ENCODE data around the gene RGS3.

Gene RGS3

DNA sequence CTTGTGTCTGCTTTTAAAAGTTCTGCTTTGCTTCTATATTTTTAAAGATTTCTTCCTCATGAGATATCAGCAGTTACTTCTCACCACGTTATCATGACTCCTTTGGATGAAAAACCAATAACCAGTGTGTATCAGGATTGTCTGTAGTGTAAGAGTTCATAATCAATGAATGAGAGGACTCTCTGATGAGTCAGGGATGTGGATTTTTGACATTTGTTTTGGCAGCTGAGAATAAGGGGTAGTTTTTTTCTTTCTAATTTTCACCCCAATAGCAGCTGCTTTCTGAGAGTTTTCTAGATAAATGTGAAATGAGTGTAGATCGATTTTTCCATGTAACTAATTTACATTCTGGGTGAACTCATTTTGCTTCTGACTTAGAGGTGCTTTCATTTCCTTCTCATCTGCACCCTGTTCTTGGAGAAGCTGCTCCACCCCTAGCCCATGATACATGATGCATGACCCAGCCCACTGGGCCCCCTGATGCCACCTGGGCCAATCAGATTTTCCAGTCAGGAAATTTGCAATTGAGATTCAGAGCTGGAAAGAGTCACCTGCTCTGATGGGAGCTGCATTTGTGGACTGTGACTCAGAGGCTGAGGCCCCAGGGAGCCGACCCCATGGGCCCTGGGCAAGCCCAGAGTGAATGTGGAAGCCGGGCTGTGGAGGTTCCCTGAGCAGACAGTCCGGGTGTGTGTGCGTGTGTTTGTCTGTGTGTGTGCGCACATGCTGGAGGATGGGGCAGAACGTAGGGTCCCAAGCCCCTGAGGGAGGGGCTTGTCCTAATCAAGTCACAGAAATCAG is 159.3 kb downstream of the RGS3 start:
- Histone ChIP-seq H3K23ac (ENCODE audit: low read depth, low read length, poor library complexity) (no peak overlapping the region), H2BK12ac (ENCODE audit: low read length) (peak overlapping the region; percentile 27), H3K14ac (ENCODE audit: low read length) (no peak overlapping the region), H3K4me1 (ENCODE audit: control insufficient read depth in 2 of 2, insufficient read depth in 1 of 2, low read depth in 1 of 2, low read length in 2 of 2) (peaks cover 28 to 29% of the 10 kb centered on the region in 2 donors), H3K4me2 (ENCODE audit: insufficient read depth, low read length, poor library complexity, severe bottlenecking) (no peak overlapping the region), H3K27me3 (ENCODE audit: control insufficient read depth in 3 of 3, insufficient read depth in 3 of 3, low read depth in 1 of 3, low read length in 3 of 3) (no peaks in the 10 kb centered on the region), H3K4me3 (ENCODE audit: low read length in 2 of 2) (no peak overlapping the region), H3K27ac (replicated peaks; ENCODE audit: low read length) (no peak overlapping the region), H3K36me3 (replicated peaks in 1 of 2; ENCODE audit: control insufficient read depth in 2 of 2, insufficient read depth in 2 of 2, low read length in 2 of 2) (no peaks in the 10 kb centered on the region), H2AK5ac (ENCODE audit: low read depth, low read length) (no peak overlapping the region), H3K9me3 (replicated peaks in 1 of 2; ENCODE audit: control insufficient read depth in 2 of 2, insufficient read depth in 1 of 2, low read depth in 1 of 2, low read length in 2 of 2) (no peaks in the 10 kb centered on the region), H3K4ac (ENCODE audit: low read length) (no peak overlapping the region), H3K9ac (ENCODE audit: low read depth, low read length, poor library complexity) (no peak overlapping the region), H4K91ac (ENCODE audit: low read depth, low read length, poor library complexity) (no peak overlapping the region), H2AFZ (ENCODE audit: low read length) (peak overlapping the region; percentile 85), H2BK120ac (ENCODE audit: low read depth, low read length) (no peak overlapping the region), H2BK15ac (ENCODE audit: low read length) (no peak overlapping the region), H3K79me1 (ENCODE audit: low read depth, low read length) (no peaks in the 10 kb centered on the region), H2BK5ac (ENCODE audit: low read length) (no peak overlapping the region), H3K18ac (ENCODE audit: low read length) (peak overlapping the region; percentile 38), H4K8ac (ENCODE audit: low read depth, low read length) (no peak overlapping the region)
- no peak for DNase-seq (ENCODE audit: low spot score)
- WGBS, 2 donors (ENCODE audit: extremely low coverage in 2 of 2, insufficient read length in 2 of 2, insufficient replicate concordance in 1 of 2) = no CpG with 5 or more reads among the region's 8 CpGs

DNA sequence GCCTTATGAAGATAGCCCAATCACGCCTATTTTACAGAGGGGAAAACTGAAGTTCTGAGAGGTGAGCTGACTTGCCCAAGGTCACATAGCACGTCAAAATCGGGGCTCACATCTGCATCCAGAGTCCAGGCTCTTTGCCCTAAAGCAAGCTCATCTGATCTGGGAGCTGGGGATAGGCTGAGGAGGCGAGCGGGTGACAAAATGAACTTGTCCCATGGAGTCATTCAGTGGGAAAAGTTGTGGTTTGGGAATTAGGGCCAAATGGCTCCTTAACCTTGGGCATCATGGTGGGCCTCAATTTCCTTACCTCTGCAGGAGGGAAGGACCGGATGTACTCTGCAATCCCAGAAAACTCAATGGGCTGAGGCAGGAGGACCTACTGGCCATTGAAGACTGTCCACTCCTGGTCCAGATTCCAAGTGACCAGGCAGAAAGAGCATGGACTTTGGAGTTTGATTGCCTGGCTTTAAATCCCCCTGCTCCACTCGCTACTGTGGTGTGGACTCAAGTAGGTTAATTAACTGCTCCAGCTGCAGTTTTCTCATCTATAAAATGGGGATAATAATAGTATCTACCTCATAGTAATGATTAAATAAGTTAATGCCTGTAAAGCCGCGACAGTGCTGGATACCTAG is 160.4 kb downstream of the RGS3 start:
- Histone ChIP-seq H3K36me3 (replicated peaks in 1 of 2; ENCODE audit: control insufficient read depth in 2 of 2, insufficient read depth in 2 of 2, low read length in 2 of 2) (no peaks in the 10 kb centered on the region), H3K79me1 (ENCODE audit: low read depth, low read length) (no peaks in the 10 kb centered on the region), H4K8ac (ENCODE audit: low read depth, low read length) (no peak overlapping the region), H2AK5ac (ENCODE audit: low read depth, low read length) (no peak overlapping the region), H3K9ac (ENCODE audit: low read depth, low read length, poor library complexity) (no peak overlapping the region), H3K9me3 (replicated peaks in 1 of 2; ENCODE audit: control insufficient read depth in 2 of 2, insufficient read depth in 1 of 2, low read depth in 1 of 2, low read length in 2 of 2) (no peaks in the 10 kb centered on the region), H3K27ac (replicated peaks; ENCODE audit: low read length) (no peak overlapping the region), H3K4me2 (ENCODE audit: insufficient read depth, low read length, poor library complexity, severe bottlenecking) (no peak overlapping the region), H2BK120ac (ENCODE audit: low read depth, low read length) (no peak overlapping the region), H2BK12ac (ENCODE audit: low read length) (no peak overlapping the region), H2BK15ac (ENCODE audit: low read length) (no peak overlapping the region), H3K18ac (ENCODE audit: low read length) (no peak overlapping the region), H3K23ac (ENCODE audit: low read depth, low read length, poor library complexity) (no peak overlapping the region), H2BK5ac (ENCODE audit: low read length) (no peak overlapping the region), H3K4me3 (ENCODE audit: low read length in 2 of 2) (no peak overlapping the region), H4K91ac (ENCODE audit: low read depth, low read length, poor library complexity) (no peak overlapping the region), H3K4me1 (ENCODE audit: control insufficient read depth in 2 of 2, insufficient read depth in 1 of 2, low read depth in 1 of 2, low read length in 2 of 2) (peaks cover 28 to 30% of the 10 kb centered on the region in 2 donors), H3K14ac (ENCODE audit: low read length) (no peak overlapping the region), H3K27me3 (ENCODE audit: control insufficient read depth in 3 of 3, insufficient read depth in 3 of 3, low read depth in 1 of 3, low read length in 3 of 3) (no peaks in the 10 kb centered on the region), H3K4ac (ENCODE audit: low read length) (no peak overlapping the region), H2AFZ (ENCODE audit: low read length) (no peak overlapping the region)
- no CpG with 5 or more reads among the region's 9 CpGs for WGBS, 2 donors (ENCODE audit: extremely low coverage in 2 of 2, insufficient read length in 2 of 2, insufficient replicate concordance in 1 of 2)
- no peak for DNase-seq (ENCODE audit: low spot score)

DNA sequence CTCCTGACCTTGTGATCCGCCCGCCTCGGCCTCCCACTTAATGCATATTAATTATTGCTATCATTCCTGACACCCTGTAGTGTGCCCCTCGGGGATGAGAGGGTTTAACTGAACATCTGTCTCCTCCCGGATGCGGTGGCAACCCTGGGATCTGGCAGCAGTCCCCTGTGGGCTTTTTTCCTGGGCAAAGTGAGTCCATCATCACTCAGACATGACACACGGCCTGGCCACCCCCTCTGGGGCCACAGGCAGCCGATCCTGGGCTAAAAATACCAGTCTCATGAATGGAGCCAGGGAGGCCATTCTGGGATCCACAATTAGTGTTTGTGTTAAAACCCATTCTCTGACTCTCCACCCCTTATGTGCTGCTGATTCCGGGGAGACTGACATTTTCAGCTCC is 161.2 kb downstream of the RGS3 start:
- Histone ChIP-seq H3K4me2 (ENCODE audit: insufficient read depth, low read length, poor library complexity, severe bottlenecking) (no peak overlapping the region), H2BK15ac (ENCODE audit: low read length) (no peak overlapping the region), H3K36me3 (replicated peaks in 1 of 2; ENCODE audit: control insufficient read depth in 2 of 2, insufficient read depth in 2 of 2, low read length in 2 of 2) (no peaks in the 10 kb centered on the region), H3K9me3 (replicated peaks in 1 of 2; ENCODE audit: control insufficient read depth in 2 of 2, insufficient read depth in 1 of 2, low read depth in 1 of 2, low read length in 2 of 2) (no peaks in the 10 kb centered on the region), H3K9ac (ENCODE audit: low read depth, low read length, poor library complexity) (no peak overlapping the region), H2AK5ac (ENCODE audit: low read depth, low read length) (no peak overlapping the region), H3K4me3 (ENCODE audit: low read length in 2 of 2) (no peak overlapping the region), H2BK5ac (ENCODE audit: low read length) (no peak overlapping the region), H3K27ac (replicated peaks; ENCODE audit: low read length) (no peak overlapping the region), H3K18ac (ENCODE audit: low read length) (no peak overlapping the region), H3K23ac (ENCODE audit: low read depth, low read length, poor library complexity) (no peak overlapping the region), H4K91ac (ENCODE audit: low read depth, low read length, poor library complexity) (no peak overlapping the region), H3K27me3 (ENCODE audit: control insufficient read depth in 3 of 3, insufficient read depth in 3 of 3, low read depth in 1 of 3, low read length in 3 of 3) (no peaks in the 10 kb centered on the region), H3K4ac (ENCODE audit: low read length) (no peak overlapping the region), H4K8ac (ENCODE audit: low read depth, low read length) (no peak overlapping the region), H3K79me1 (ENCODE audit: low read depth, low read length) (no peaks in the 10 kb centered on the region), H3K14ac (ENCODE audit: low read length) (no peak overlapping the region), H3K4me1 (ENCODE audit: control insufficient read depth in 2 of 2, insufficient read depth in 1 of 2, low read depth in 1 of 2, low read length in 2 of 2) (peaks cover 26 to 30% of the 10 kb centered on the region in 2 donors), H2BK120ac (ENCODE audit: low read depth, low read length) (no peak overlapping the region), H2BK12ac (ENCODE audit: low read length) (no peak overlapping the region), H2AFZ (ENCODE audit: low read length) (peak overlapping the region; percentile 21)
- WGBS, 2 donors (ENCODE audit: extremely low coverage in 2 of 2, insufficient read length in 2 of 2, insufficient replicate concordance in 1 of 2) = no CpG with 5 or more reads among the region's 9 CpGs
- no peak for DNase-seq (ENCODE audit: low spot score)

DNA sequence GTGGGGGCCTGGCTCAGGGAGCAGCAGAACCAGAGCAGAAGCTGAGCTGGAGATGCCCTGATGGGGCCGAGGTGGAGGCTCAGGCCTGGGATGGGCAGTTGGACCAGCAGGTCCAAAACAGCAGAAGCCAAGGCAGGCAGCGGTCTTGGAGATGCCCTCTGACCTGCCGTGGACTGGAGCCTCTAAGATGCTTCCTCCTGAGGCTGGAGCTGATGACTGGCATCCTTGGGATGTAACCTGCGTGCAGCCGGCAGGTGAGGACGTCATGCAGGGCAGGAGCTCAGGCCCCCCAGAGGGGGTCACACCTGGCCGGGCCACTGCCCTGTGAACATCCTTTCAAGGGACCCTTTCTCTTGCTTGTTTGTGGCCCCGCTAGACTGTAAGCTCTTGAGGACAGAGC is 162.0 kb downstream of the RGS3 start:
- Histone ChIP-seq H3K9me3 (replicated peaks in 1 of 2; ENCODE audit: control insufficient read depth in 2 of 2, insufficient read depth in 1 of 2, low read depth in 1 of 2, low read length in 2 of 2) (no peaks in the 10 kb centered on the region), H3K4ac (ENCODE audit: low read length) (no peak overlapping the region), H2BK15ac (ENCODE audit: low read length) (peak overlapping the region; percentile 87), H3K14ac (ENCODE audit: low read length) (peak overlapping the region; percentile 76), H2BK5ac (ENCODE audit: low read length) (no peak overlapping the region), H3K4me3 (ENCODE audit: low read length in 2 of 2) (no peak overlapping the region), H2BK12ac (ENCODE audit: low read length) (no peak overlapping the region), H3K18ac (ENCODE audit: low read length) (peak overlapping the region; percentile 54), H2AFZ (ENCODE audit: low read length) (no peak overlapping the region), H3K9ac (ENCODE audit: low read depth, low read length, poor library complexity) (no peak overlapping the region), H3K4me1 (ENCODE audit: control insufficient read depth in 2 of 2, insufficient read depth in 1 of 2, low read depth in 1 of 2, low read length in 2 of 2) (peaks cover 20 to 23% of the 10 kb centered on the region in 2 donors), H2AK5ac (ENCODE audit: low read depth, low read length) (peak overlapping the region; percentile 74), H2BK120ac (ENCODE audit: low read depth, low read length) (peak overlapping the region; percentile 11), H4K91ac (ENCODE audit: low read depth, low read length, poor library complexity) (no peak overlapping the region), H3K36me3 (replicated peaks in 1 of 2; ENCODE audit: control insufficient read depth in 2 of 2, insufficient read depth in 2 of 2, low read length in 2 of 2) (no peaks in the 10 kb centered on the region), H3K4me2 (ENCODE audit: insufficient read depth, low read length, poor library complexity, severe bottlenecking) (no peak overlapping the region), H4K8ac (ENCODE audit: low read depth, low read length) (no peak overlapping the region), H3K27me3 (ENCODE audit: control insufficient read depth in 3 of 3, insufficient read depth in 3 of 3, low read depth in 1 of 3, low read length in 3 of 3) (no peaks in the 10 kb centered on the region), H3K23ac (ENCODE audit: low read depth, low read length, poor library complexity) (no peak overlapping the region), H3K79me1 (ENCODE audit: low read depth, low read length) (no peaks in the 10 kb centered on the region), H3K27ac (replicated peaks; ENCODE audit: low read length) (no peak overlapping the region)
- DNase-seq (ENCODE audit: low spot score) = no peak
- WGBS, 2 donors (ENCODE audit: extremely low coverage in 2 of 2, insufficient read length in 2 of 2, insufficient replicate concordance in 1 of 2) = no CpG with 5 or more reads among the region's 8 CpGs
